GM12874 (cell line): ENCODE data around the gene DEDD.
A peak's percentile ranks its signal among the peaks of the same experiment; 100 is the strongest.

Experiments
- CTCF ChIP-seq: IDR thresholded peaks from 2 replicates; pipeline ENCODE4 v1.5.1; 2011; ENCODE audit warnings: low read depth, mild to moderate bottlenecking, control low read depth, low read length, moderate library complexity; ENCODE audit not compliant: insufficient read depth

DEDD gene

GRCh38 chr1:161153176-161153575, 20.7 kb upstream of the DEDD start:
- TF ChIP-seq CTCF: no peak

DNA sequence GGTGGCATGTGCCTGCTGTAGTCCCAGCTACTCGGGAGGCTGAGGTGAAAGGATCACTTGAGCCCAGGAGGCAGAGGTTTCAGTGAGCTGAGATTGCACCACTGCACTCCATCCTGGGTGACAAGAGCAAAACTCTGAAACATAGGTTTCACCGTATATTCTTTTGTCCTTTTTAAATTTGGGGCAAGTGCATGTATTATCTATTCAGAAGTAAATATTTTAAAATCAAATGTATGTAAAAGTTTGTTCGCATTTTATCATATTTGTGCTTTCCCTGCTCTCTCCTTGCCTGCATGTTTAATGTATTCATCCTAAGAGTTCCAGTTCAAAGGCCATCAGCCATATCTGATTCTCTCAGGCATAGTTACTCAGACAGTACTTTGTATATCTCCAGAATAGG, 13.4 kb upstream of the DEDD start:
- TF ChIP-seq CTCF: no peak

DNA sequence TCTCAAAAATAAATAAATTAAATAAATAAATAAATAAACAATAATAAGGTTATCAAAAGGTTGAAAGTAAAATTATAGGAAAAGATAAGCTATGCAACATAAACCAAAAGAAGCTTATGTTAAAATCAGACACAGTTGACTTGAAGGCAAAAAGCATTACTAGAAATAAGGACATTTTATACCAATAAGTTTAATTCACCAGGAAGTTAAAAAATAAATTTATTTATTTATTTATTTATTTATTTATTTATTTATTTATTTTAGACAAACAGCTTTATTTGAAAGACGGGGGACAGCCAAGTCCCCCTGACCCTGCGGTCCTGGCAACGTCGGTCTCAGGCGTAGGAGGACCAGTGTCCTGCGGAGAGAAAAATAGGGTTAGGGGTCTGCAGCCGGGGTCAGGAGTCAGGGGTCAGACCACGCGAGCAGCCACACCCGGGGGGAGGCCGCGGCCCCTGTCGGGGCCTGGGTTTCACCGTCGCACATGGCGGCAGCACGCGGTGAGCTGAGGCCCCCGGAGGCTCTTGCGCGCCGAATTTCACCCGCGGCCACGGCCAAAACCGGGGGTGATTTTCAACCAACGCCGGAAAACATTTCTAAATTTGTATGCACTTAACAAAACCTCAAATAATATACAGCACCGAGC, 8.4 kb upstream of the DEDD start:
- TF ChIP-seq CTCF: no peak

DNA sequence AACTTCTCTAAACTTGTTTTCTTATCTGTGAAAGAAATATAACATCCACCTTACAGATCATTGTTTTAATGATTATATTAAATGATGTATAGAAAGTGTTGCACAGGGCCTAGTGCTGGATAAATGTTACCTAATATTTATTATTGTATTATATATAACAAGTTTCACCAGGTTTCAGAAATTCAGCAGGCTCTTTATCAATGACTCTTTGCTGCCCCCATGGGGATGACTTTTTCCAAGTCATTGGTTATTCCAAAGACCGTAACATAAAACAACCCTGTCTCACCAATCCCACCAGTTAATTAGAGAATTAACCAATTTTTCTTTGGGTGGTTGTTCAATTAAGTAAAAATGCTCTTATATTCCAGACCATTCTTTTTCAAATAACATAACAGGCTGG, 7.3 kb upstream of the DEDD start:
- TF ChIP-seq CTCF: peak; percentile 23; the same call in 1 of the 2 replicates

DNA sequence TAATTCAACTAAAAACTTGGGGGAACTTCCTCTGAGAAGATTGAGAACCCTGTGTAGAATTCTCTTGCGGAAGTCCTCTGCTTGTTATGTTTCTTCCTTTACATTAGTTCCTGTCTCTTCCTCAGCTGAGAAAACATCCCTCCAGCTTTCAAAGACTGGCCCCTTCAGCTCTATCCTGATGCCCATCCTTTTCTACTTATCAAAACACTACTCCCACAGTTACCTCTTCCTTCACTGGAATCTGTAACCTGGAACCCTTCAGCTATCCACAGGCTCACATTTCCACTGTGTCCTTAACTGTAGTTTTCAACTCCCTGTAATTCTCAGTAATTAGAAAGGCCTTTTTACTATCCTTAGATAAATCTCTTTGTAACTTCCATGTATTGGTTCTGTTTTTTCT, 6.0 kb upstream of the DEDD start:
- no peak for TF ChIP-seq CTCF

- no peak for TF ChIP-seq CTCF
Measured at GRCh38 chr1:161137881-161138280, 5.4 kb upstream of the DEDD start.

DNA sequence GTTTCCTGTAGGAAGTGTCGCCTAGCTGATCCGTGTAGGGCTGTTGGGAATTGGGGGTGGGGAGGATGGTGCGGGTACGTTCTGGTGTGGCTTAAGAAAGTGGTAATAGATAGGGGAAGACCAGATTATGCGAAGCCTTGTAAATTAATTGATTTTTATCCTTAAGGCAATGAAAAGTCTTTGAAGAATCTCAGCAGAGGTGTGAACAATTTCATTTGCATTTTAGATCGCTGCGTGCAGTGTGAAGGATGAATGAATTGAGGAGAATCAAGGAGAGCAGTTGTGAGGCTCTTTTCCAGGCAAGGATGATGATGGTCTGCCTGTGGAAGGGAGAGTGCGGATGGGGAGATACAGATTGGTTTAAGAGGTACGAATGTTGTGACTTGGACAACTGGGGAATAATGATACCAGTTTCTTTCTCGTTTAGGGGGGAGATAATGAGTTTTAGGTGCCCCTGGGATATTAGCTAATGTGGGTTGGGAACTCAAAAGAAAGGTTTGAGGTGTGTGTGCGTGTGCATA, 813 bp upstream of the DEDD start:
- TF ChIP-seq CTCF: no peak
